T-helper 1 cell treated with Interleukin-12 subunit alpha and Interleukin-12 subunit beta and Interleukin-4 antibody, amounts not matched to agents 30 ng/mL and 1 ng/mL, for 36 hours (primary cell): ENCODE data around the gene SLC29A4. TPM values are rescaled to one million over a fixed set of nuclear protein-coding genes. Genes with fewer than 3 reads are reported as not detected.
"Not testable (repeated sequence)": the region's sequence is repeated elsewhere in the genome, so short reads cannot be mapped to it uniquely, and the experiment has no call there.

ENCODE experiments used
- intact Hi-C: fragments of 100-400 bp; cut with micrococcal nuclease; formaldehyde crosslinking; loops from one replicate; pipeline ENCODE4 v1.15.1; 2024
- total RNA-seq: library from RNA; stranded (reverse); gene quantifications from 2 replicates; pipeline ENCODE4 v1.2.3, GENCODE V29; 2022

Gene SLC29A4, protein sequence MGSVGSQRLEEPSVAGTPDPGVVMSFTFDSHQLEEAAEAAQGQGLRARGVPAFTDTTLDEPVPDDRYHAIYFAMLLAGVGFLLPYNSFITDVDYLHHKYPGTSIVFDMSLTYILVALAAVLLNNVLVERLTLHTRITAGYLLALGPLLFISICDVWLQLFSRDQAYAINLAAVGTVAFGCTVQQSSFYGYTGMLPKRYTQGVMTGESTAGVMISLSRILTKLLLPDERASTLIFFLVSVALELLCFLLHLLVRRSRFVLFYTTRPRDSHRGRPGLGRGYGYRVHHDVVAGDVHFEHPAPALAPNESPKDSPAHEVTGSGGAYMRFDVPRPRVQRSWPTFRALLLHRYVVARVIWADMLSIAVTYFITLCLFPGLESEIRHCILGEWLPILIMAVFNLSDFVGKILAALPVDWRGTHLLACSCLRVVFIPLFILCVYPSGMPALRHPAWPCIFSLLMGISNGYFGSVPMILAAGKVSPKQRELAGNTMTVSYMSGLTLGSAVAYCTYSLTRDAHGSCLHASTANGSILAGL
- total RNA-seq = 0.12 TPM in 2 replicates

DNA sequence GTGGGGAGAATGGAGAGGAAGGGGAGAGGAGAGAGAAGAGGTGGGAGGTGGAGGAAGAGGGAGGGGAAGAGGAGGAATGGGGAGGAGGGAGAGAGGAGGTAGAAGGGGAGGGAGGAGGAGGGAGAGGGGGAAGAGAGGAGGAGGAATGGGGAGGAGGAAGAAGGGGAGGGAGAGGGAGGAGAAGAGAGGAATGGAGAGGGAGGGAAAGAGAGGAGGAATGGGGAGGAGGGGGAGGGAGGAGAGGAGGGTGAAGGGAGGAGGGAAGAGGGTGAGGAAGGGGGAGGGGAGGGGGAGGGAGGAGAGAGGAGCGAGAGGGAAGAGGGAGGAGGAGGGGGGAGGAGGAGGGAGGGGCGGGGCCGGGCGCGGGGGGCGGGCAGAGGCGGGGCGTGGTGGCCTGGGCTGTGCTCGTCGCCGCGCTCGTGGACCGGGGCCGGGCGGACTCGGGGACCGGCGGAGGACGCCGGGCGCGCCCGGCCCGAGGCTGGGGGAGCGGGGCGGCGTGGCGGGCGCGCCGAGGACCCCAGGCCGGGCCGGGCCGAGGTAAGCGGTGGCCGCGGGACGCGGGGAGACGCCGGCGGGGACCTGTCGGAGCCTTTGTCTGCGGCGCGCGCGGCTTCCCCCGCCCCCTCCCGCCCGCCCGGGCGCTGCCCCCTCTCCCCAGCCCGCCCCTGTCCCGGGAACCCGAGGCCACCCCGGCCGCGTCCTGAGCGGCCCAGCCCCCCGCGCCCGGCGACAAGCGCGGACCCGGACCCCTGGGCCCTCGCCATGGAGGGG lies at the start of gene SLC29A4:
TSS of gene SLC29A4 (plus strand) at position 401 of the 774 bp plus-strand sequence. CDS start 4,874 bp downstream, outside the sequence.
- intact Hi-C loops = loop anchor here (2.0 kb wide), 1 partner anchor 14 kb away; no protein-coding TSS in a partner anchor

DNA sequence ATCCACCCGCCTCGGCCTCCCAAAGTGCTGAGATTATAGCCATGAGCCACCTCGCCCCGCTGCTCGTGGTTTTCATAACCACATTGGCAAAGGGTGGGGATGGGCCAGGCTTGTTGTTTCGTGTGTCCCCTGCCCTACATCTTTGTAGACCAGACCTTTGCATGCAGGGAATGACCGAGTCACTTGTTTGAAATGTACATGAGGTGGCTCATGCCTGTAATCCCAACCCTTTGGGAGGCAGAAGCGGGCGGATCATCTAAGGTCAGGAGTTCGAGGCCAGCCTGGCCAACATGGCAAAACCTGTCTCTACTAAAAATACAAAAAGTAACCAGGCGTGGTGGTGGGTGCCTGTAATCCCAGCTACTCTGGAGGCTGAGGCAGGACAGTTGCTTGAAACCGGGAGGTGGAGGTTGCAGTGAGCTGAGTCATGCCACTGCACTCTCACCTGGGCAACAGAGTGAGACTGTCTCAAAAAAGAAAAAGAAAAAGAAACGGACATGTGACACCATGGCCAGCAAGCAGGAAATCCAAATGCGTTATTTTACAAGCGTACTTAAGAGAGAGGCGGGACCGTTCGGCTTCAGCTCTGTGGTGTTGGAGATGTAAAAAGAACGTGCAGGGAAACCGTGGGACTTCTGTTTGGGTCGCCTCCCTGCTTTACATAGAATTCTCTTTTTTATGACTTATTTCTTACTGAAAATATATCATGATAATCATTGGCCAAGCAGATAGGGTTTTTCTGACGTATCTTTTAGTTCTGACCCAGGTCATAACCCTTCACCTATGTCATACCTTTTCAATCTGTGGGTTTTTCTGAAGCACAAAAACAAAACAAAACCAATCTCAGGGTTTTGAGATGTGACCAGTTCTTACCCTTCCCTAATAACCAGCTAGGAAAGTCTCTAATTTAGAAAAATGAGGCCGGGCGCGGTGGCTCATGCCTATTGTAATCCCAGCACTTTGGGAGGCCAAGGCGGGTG lies 47.6 kb upstream of the SLC29A4 start:
- intact Hi-C loops = no loop called here

DNA sequence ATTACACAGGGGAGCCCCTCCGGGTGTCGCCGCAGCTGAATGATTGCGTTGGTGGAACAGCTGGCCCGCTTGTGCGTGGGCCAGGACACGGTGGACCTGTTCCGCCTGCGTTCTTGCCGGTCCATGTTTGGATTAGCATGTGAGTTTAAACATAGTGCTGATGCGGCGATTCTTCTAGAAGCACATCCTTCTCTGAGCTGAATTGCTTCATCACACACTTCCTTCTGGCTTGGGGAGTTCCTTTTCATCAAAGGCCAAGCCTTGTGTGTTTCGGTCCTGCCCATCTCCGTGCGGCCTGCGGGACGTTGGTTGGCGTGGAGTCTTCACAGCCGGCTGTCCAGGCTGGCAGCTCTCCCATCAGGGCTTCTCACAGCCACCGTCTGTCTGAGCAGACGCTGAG lies 45.5 kb upstream of the SLC29A4 start:
- intact Hi-C loops = no loop called here

DNA sequence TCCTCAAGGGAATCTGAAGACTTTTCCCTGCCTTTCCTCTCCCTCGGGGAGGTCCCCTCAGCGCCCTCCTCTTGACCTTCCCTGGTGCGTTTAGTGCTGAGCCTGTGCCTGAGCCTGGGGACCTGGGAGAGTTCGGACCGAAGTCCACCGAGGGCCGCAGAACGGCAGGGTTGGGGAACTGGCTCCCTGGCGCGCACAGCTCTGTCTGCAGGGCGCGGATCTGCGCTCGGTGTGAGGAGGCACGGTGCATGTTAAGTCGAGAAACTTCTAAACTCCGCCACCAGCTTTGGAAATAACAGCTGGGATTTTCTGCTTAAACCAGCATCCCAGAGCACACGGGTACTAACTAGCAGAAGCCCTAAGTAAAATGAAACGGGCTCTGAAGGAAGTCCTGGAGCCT lies 44.2 kb upstream of the SLC29A4 start:
- intact Hi-C loops = no loop called here

DNA sequence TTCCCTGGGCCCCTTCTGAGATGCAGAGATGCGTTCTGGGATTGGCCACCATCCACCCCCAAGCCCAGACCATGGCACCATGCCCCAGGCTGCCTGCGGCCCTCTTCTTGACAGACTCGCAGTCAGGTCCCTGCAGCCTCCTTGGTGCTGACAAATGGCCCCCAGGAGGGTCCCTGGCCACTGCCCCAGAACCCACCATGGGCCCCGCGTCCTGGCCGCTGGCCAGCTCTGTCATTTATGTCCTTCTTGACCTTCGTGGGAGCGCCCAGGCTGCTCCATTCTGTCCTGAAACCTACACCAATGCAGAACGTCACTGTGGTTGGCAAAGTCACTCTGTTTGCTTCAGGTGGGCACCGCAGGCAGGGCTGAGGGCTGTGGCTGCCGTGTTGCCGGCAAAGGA lies 39.5 kb upstream of the SLC29A4 start:
- intact Hi-C loops = no loop called here

DNA sequence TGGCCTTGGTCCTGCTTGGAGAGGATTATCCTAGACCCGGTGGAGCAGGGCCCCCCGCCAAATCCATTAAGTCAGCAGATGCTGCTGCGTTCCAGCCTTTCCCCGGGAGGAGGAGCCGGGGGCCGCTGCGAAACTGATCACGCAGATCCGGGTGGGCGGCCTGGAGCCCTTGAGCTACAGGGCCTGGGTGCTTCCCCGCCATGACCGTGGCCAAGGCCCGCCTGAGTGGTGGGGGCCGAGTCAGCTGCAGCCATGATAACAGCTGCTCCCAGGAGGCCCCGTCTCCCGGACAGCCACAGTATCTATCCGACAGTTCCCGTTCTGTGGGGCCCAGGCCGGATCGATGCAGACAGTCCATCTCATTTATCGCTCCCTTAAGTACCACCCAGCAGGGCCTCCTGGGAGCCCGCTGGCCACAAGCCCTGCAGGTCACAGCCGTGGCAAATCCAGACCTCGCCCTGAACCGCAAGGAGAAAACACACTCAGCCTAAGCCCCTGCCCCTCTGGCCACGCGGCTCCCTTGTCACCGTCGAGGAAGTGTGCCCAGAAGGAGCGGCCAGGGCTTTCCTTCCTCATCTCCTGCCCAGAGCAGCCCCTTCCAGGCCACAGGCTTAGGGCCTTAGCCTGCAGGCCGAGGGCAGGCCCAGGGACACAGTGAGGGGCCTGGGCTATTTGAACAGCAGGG lies 34.4 kb upstream of the SLC29A4 start:
- intact Hi-C loops = no loop called here

DNA sequence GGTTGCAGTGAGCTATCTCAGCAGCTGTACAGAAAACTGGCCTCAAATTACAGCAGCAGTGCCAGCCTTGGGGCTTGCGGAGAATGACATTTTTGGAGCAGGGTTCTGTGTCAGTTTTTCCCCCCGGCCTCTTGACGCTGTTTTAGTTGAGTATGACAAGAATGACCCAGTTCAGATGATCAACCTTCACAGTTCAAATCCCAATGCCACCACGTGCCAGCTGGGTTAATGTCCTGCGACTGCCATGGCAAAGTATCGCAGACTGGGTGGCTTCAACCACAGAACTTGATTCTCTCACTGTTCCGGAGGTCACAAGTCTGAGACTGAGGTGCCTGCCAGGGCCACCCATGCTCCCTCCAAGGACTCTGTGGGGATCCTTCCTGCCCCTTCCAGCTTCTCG lies 32.0 kb upstream of the SLC29A4 start:
- intact Hi-C loops = not testable (repeated sequence)

DNA sequence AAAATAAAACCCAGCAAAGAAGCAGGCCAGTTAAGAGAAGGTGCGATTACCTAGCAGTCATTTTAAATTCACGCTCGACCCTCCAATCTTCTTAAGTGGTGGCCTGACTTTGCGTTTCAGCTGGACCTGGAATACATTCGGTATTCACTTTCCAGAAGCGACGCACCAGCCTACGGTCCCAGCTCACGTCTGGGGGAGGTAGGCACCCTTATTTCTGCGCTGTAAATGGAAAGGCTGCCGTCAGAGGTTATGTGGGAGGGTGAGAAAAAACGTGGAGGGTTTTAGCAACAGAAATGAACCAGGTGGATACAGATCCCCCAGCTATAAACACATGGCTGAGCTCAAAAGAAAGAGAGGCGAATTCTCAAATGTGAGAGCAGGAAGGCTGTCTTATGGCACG lies 29.2 kb upstream of the SLC29A4 start:
- intact Hi-C loops = not testable (repeated sequence)

DNA sequence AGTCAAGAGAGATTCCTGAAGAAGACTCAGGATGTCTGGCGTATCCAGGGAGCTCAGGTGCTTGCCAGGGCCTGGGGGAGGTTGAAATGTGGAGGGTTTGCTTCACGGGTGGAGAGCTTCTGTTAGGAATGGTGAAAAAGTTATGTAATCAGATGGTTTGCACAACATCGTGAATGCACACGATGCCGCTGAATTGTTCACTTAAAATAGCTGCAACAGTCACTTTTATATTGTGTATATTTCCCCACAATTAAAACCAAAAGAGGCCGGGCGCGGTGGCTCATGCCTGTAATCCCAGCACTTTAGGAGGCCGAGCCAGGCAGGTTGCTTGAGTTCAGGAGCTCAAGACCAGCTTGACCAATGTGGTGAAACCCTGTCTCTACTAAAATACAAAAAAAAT lies 28.4 kb upstream of the SLC29A4 start:
- intact Hi-C loops = not testable (repeated sequence)

DNA sequence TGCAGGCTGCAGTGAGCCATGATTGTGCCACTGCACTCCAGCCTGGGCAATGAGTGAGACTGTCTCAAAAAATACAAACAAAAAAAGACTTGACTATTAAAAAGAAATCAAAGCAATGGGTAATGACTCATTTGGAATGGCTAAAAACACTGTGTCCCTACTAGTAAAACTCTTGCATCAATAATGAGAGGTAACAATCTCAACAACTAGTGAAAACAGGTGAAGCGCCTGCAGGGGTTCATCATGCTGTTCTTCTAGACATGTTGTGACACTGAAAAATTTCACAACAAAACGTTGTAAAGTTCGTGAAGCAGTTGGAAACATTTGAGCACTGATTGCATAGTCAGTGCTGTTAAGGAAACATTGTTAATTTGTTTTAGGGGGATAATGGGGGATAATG lies 26.9 kb upstream of the SLC29A4 start:
- intact Hi-C loops = no loop called here

DNA sequence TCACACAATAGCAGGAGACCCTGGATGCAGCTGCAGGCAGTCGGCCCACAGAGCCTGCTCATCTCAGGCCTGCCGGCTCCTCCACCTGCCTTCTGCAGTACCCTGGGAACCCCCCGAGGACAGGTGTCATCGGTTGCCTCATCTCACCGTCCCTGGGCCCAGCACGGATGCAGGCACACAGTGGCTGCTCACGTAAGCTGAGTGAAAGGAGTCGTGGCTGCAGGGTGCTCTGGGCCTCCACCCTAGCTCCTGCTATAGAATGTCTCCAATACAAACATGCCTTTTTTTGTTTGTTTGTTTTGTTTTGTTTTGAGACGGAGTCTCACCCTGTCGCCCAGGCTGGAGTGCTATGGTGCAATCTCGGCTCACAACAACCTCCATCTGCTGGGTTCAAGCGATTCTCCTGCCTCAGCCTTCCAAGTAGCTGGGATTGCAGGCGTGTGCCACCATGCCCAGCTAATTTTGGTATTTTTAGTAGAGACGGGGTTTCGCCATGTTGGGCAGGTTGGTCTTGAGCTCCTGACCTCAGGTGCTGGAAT lies 22.1 kb upstream of the SLC29A4 start:
- intact Hi-C loops = not testable (repeated sequence)

DNA sequence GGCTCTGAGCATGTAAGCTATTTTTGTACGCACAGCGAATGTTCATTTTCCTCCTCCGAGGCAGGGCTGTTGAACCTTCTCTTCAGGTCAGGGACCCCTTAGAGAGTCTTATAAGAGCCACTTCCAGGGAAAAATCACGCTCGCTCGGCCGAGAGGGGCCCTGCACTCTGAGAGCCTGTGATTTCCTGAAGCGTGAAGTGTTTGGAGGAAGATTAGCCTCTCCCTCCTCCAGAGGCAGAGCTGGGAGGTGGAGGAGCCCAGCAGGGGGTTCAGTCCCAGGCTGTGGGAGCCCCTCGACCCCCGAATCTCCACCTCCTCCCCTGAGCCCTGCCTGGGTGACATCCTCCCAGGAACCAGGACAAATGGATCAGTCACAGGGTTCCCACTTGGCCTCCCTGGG lies 19.7 kb upstream of the SLC29A4 start:
- intact Hi-C loops = not testable (repeated sequence)

DNA sequence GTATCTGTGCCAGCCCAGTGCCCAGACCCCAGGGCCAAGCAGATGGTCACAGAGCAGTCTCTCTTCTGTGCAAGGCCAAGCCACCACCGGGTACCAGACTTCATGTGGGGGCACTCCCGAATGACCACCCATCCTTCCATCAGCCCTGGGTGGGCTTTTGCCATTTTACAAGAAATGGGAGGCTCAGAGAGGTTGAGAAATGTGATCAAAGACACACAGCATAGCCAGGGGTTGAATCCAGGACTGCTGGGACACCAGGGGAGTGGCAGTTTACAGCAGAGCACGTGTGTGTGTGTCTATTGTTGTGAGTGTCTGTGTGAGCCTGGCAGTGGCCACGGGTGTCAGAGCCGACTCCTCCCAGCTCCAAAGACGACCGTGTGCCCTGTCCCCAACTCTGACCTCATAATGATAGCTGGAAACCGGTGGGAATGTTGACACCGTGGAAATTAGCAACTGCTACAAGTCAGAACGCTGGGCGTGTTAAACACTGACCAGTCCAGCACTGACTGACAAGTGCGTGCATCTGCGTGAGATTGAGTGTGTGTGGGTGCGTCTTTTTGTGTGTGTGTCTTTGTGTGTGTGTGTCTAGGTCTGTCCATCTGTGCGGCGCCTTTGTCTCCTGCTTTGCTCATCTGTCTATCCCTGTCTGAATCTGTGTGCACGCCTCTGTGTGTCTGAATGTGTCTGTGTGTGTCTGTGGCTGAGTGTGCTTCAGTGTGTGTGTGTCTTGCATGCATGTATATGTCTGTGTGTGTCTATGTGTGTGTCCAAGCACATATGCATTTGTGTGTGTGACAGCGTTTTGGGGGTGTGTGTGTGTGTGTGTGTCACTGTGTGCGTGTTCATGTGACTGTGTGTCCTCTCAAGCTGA lies 17.2 kb upstream of the SLC29A4 start:
- intact Hi-C loops = no loop called here

DNA sequence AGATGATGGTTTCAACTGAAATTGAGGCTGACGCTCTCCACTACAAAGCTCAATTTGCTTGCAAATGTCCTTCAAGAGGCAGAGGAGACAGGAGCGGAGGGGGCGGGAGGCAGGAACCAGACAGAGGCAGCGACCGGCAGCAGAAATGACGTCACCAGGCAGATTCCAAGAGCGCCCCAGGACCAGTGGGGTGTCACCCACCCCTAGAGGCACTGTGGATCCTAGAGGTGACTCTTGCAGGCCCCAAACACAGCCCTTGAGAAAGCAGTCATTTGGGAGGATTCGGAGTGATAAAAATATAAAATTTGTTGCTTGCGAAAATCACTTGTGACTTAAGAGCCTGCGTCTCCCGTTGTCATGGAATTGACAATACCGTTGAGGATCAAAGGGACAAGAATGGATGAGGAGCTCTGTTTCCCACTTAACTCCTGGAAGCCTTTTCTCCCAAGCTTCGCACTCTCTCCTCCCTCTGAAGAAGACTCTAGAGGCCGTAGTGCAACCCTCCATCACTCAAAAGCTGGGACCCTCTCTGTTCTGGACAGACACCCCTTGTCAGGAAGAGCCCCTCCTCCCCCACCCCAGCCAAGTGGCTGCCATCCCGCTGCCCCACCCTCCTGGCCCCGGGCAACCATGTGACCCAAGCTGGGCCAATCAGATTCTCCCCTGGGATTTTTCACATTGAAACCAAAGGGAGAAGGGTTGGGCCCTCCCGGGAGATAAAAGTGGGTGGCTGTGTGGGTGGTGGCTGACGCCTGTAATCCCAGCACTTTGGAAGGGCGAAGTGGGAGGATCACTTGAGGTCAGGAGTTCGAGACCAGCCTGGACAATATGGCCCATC lies 16.3 kb upstream of the SLC29A4 start:
- intact Hi-C loops = no loop called here

DNA sequence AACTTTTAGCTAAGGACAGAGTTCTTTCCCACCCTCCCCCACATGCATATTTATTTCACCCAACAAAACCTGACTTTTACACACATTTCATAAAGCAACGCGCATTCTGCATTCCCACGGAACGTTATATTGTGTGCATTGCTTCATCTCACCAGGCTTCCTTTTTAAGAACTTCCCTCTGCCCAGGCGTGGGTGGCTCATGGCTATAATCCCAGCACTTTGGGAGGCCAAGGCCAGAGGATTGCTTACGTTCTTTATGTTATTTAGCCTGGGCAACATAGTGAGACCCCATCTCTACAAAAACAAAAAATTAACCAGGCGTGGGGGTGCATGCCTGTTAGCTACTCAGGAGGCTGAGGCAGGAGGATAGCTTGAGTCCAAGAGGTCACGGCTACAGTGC lies 14.9 kb upstream of the SLC29A4 start:
- intact Hi-C loops = not testable (repeated sequence)

DNA sequence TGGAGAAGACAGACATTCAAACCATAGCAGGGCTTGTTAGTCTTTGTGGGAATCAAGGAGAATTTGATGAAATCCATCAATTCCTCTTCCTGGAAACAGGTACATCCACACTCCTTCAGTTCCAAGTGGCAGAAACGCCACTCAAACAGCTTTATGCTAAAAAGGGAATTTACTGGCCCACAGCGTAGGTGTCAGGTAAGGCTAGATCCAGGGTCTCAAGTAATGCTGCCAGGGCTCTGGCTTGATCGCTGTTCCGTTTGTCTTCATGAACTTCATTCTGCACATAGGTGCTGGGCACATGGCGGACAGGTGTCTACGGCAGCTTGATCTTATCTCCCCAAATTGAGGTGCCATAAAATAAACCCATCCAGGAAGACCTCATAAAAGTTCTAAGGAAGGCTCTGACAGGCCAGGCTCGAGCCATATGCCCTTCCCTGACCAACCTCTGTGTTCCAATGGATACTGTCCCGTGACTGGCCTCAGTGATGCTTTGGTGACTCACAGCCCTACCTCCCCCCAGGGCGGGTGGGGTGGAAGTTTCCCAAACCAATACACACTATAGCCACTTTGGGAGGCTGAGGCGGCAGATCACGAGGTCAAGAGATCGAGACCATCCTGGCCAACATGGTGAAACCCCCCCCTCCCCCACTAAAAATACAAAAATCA lies 12.6 kb upstream of the SLC29A4 start:
- intact Hi-C loops = not testable (repeated sequence)

DNA sequence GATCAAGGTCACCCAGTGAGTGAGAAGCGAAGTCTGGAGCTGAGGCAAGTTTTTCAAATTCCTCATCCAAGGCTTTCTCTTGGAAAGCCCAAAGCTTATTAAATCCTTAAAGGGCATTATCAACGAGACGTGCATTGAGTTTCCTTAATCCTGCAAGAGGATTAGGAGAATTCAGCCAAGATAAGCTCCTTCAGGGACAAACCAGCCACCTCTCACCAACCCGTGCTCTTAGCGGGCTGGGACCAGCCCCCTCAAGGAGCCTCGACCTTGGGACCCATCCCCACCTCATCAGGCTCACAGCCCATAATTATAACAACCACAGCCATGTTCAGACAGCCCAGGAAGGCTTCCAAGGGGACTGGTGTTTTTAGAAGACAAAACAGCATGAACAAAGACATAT lies 12.0 kb upstream of the SLC29A4 start:
- intact Hi-C loops = no loop called here
